ENCODE data around the gene TRIO.

DNA sequence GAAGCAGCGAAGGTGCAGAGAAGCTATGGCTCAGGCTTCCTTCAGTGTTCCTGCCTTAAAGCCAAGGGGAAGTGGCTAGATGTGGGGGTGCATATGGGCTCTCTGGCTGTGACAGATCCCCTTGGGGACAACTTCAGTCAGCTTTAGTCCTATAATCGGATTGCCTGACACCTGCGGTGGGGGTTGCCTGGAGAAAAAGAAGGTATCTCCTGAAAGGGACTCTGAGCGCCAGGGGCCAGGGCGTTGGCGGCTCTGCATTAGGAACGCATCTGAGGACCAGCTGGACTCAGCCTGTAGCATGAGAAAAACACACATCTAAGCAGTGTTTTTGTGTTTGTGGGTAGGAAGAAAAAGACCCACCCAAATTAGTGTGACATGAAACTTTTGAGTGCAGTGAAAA lies 354.2 kb downstream of the TRIO start:
- TF ChIP-seq, protein P1, sequence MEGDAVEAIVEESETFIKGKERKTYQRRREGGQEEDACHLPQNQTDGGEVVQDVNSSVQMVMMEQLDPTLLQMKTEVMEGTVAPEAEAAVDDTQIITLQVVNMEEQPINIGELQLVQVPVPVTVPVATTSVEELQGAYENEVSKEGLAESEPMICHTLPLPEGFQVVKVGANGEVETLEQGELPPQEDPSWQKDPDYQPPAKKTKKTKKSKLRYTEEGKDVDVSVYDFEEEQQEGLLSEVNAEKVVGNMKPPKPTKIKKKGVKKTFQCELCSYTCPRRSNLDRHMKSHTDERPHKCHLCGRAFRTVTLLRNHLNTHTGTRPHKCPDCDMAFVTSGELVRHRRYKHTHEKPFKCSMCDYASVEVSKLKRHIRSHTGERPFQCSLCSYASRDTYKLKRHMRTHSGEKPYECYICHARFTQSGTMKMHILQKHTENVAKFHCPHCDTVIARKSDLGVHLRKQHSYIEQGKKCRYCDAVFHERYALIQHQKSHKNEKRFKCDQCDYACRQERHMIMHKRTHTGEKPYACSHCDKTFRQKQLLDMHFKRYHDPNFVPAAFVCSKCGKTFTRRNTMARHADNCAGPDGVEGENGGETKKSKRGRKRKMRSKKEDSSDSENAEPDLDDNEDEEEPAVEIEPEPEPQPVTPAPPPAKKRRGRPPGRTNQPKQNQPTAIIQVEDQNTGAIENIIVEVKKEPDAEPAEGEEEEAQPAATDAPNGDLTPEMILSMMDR (IDR thresholded peaks at IDR 0.05) = no peak
- no peak for TF ChIP-seq POLR2A (IDR thresholded peaks at IDR 0.05)

Data from upper lobe of left lung (tissue), 4 donors.